PC-9 (cell line): Measurements from ENCODE around the gene WEE2.

Experiments
- CTCF ChIP-seq: fragments of 200-600 bp; sonication (generic); conservative IDR thresholded peaks from 2 replicates; pipeline ENCODE4 v1.6.1; 2017; ENCODE audit warnings: mixed run types, antibody characterized with exemption, mild to moderate bottlenecking, moderate library complexity
- EZH2 ChIP-seq: fragments of 200-600 bp; sonication (generic); IDR thresholded peaks from 2 replicates; pipeline ENCODE4 v1.8.0; 2017; ENCODE audit warnings: antibody characterized with exemption, low read depth

DNA sequence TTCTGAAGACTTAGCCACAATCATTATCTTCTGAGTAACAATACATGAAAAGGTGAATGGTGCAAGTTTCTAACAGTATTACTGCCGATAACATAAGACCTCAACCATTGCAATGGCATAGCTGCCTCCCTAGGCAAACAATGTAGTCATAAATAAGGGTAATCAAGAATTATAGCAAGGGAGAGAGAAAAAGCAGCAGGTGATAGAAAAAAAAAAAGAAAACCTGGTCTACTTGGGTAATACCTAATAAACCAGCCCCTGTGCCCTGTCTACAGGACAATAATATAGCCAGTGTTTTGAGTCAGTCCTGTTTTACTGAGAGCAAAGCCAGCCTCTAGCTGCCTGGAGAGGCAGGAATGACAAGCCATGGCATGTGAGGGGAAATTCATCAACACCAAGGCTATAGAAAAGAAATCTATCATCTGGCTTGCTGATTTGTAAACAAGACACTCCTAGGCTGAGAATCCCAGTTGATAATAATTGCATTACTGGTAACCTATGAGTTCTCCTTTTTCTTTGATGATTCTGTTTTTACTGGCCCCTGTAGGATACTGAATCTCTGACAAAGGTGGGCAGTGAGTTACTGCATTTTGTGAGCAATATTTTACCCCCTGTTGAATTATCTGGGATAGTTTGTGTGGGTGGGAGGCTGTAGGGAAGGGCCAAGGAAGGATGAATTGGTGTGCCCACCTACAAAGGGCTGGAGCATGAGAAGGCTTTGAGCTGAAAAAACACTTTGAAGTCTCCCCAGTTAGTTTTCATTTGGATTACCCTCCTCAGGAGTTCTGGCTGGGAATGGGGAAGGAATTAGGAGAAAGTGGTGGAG is 1.7 kb upstream of the WEE2 start:
- TF ChIP-seq CTCF (no peak), EZH2 (no peak)
